DND-41 (cell line): ENCODE measurements around the gene KRT83.

Experiments used
- ATAC-seq: fragments of 200-7000 bp; cut with Tn5 transposase; 3 replicates; pipeline ENCODE4 v1.9.1; 2021; ENCODE audit warnings: low read depth; ENCODE audit not compliant: insufficient read depth
- DNase-seq: peaks from one replicate; pipeline ENCODE4 v3.0.0-alpha.2; 2020
- H2AFZ ChIP-seq: 2 replicates; pipeline ENCODE4 v1.6.0; 2012; ENCODE audit warnings: low read depth, low read length
- H3K27ac ChIP-seq: 2 replicates; pipeline ENCODE4 v1.5.1; 2012; ENCODE audit warnings: low read length, inconsistent platforms
- H3K27me3 ChIP-seq: fragments of 200-600 bp; sonication (generic); 2 replicates; pipeline ENCODE4 v1.6.0; 2012; ENCODE audit warnings: low read length, mild to moderate bottlenecking, inconsistent platforms; ENCODE audit not compliant: insufficient read depth, poor library complexity
- H3K36me3 ChIP-seq: 2 replicates; pipeline ENCODE4 v1.5.1; 2012; ENCODE audit warnings: low read length, inconsistent platforms; ENCODE audit not compliant: insufficient read depth
- H3K4me1 ChIP-seq: 2 replicates; pipeline ENCODE4 v1.5.1; 2012; ENCODE audit warnings: mild to moderate bottlenecking, low read length; ENCODE audit not compliant: insufficient read depth
- H3K4me2 ChIP-seq: 2 replicates; pipeline ENCODE4 v1.6.0; 2012; ENCODE audit warnings: mild to moderate bottlenecking, moderate library complexity, low read length, inconsistent platforms; ENCODE audit not compliant: insufficient read depth
- H3K4me3 ChIP-seq, 2 experiments: fragments of 200-600 bp in 1 of 2; shearing (Covaris generic) in 1 of 2; 2 replicates each; pipeline ENCODE4 v1.5.1; 2012 to 2016; ENCODE audit warnings: inconsistent platforms in 2 of 2, low read length in 2 of 2, mild to moderate bottlenecking in 2 of 2, low read depth in 1 of 2, moderate library complexity in 1 of 2
- H3K79me2 ChIP-seq: 2 replicates; pipeline ENCODE4 v1.6.0; 2012; ENCODE audit warnings: low read length, inconsistent platforms; ENCODE audit not compliant: insufficient read depth
- H3K9ac ChIP-seq: 2 replicates; pipeline ENCODE4 v1.6.0; 2012; ENCODE audit warnings: low read depth, mild to moderate bottlenecking, inconsistent platforms, low read length, moderate library complexity
- H3K9me3 ChIP-seq: 2 replicates; pipeline ENCODE4 v1.5.1; 2012; ENCODE audit warnings: low read length, moderate library complexity, mild to moderate bottlenecking, inconsistent platforms; ENCODE audit not compliant: insufficient read depth, severe bottlenecking
- H4K20me1 ChIP-seq: 2 replicates; pipeline ENCODE4 v1.6.0; 2012; ENCODE audit warnings: low read length; ENCODE audit not compliant: insufficient read depth
- CTCF ChIP-seq: IDR thresholded peaks from 2 replicates; pipeline ENCODE4 v1.5.1; 2012; ENCODE audit warnings: borderline replicate concordance, low read length, moderate library complexity, mild to moderate bottlenecking; ENCODE audit not compliant: poor library complexity, severe bottlenecking; ENCODE audit errors: extremely low read depth
- EZH2 ChIP-seq: IDR thresholded peaks from 3 replicates; pipeline ENCODE4 v1.6.1; 2012; ENCODE audit warnings: borderline replicate concordance, low read depth, mild to moderate bottlenecking, moderate library complexity, low read length, inconsistent platforms; ENCODE audit not compliant: severe bottlenecking

KRT83 gene

GRCh38 chr12:52355176-52355575, 34.0 kb upstream of the KRT83 start:
- no peaks in the 10 kb centered on the region for H3K9me3 ChIP-seq
- no peak for TF ChIP-seq CTCF
- H3K27me3 ChIP-seq: peaks cover 5% of the 10 kb centered on the region
- no peaks in the 10 kb centered on the region; the same call in 1 of the 2 replicates for H4K20me1 ChIP-seq
- no peak overlapping the region for H3K4me3 ChIP-seq
- ATAC-seq: no peak
- no peaks in the 10 kb centered on the region for H3K79me2 ChIP-seq
- no peak overlapping the region for H3K9ac ChIP-seq
- H3K36me3 ChIP-seq: no peaks in the 10 kb centered on the region
- no peak overlapping the region for H3K4me2 ChIP-seq
- no peak overlapping the region for H2AFZ ChIP-seq
- no peak overlapping the region for H3K27ac ChIP-seq
- H3K4me1 ChIP-seq: peaks cover 17% of the 10 kb centered on the region; the same call in 1 of the 2 replicates
- no peak for DNase-seq

- no peak overlapping the region for H3K4me3 ChIP-seq
- no peaks in the 10 kb centered on the region for H3K79me2 ChIP-seq
- H3K9me3 ChIP-seq: no peaks in the 10 kb centered on the region
- peaks cover 3% of the 10 kb centered on the region; the same call in 1 of the 2 replicates for H4K20me1 ChIP-seq
- H3K36me3 ChIP-seq: no peaks in the 10 kb centered on the region
- no peak overlapping the region for H3K27ac ChIP-seq
- no peak for DNase-seq
- H3K9ac ChIP-seq: no peak overlapping the region
- H3K4me1 ChIP-seq: peaks cover 17% of the 10 kb centered on the region; the same call in 1 of the 2 replicates
- peaks cover 10% of the 10 kb centered on the region for H3K27me3 ChIP-seq
- no peak for TF ChIP-seq CTCF
- TF ChIP-seq EZH2: no peak
- H2AFZ ChIP-seq: no peak overlapping the region
- no peak for ATAC-seq
- H3K4me2 ChIP-seq: no peak overlapping the region
These were observed 33.0 kb upstream of the KRT83 start for GRCh38 chr12:52354200-52354599.

- H3K79me2 ChIP-seq: no peaks in the 10 kb centered on the region
- H3K27me3 ChIP-seq: peaks cover 10% of the 10 kb centered on the region
- H3K4me3 ChIP-seq: no peak overlapping the region
- H3K36me3 ChIP-seq: no peaks in the 10 kb centered on the region
- no peak overlapping the region for H3K4me2 ChIP-seq
- DNase-seq (no peak), ATAC-seq (no peak)
- TF ChIP-seq CTCF (no peak), EZH2 (no peak)
- no peaks in the 10 kb centered on the region for H3K9me3 ChIP-seq
- H2AFZ ChIP-seq: no peak overlapping the region
- H3K27ac ChIP-seq: no peak overlapping the region
- no peak overlapping the region for H3K9ac ChIP-seq
- peaks cover 14% of the 10 kb centered on the region; the same call in 1 of the 2 replicates for H3K4me1 ChIP-seq
- peaks cover 3% of the 10 kb centered on the region; the same call in 1 of the 2 replicates for H4K20me1 ChIP-seq
These were observed 32.6 kb upstream of the KRT83 start for GRCh38 chr12:52353766-52354165.

GRCh38 chr12:52352951-52353350, 31.8 kb upstream of the KRT83 start:
- H3K27me3 ChIP-seq: peaks cover 15% of the 10 kb centered on the region
- H3K4me2 ChIP-seq: no peak overlapping the region
- DNase-seq: no peak
- no peaks in the 10 kb centered on the region for H3K9me3 ChIP-seq
- peaks cover 7% of the 10 kb centered on the region; the same call in 1 of the 2 replicates for H3K4me1 ChIP-seq
- no peaks in the 10 kb centered on the region for H3K36me3 ChIP-seq
- H4K20me1 ChIP-seq: peaks cover 3% of the 10 kb centered on the region; the same call in 1 of the 2 replicates
- ATAC-seq: no peak
- no peak for TF ChIP-seq CTCF
- TF ChIP-seq EZH2: no peak
- H3K27ac ChIP-seq: no peak overlapping the region
- no peaks in the 10 kb centered on the region for H3K79me2 ChIP-seq
- H2AFZ ChIP-seq: no peak overlapping the region
- H3K9ac ChIP-seq: no peak overlapping the region
- H3K4me3 ChIP-seq: no peak overlapping the region
